Measurements from ENCODE around the gene PPCS.

Gene PPCS

DNA sequence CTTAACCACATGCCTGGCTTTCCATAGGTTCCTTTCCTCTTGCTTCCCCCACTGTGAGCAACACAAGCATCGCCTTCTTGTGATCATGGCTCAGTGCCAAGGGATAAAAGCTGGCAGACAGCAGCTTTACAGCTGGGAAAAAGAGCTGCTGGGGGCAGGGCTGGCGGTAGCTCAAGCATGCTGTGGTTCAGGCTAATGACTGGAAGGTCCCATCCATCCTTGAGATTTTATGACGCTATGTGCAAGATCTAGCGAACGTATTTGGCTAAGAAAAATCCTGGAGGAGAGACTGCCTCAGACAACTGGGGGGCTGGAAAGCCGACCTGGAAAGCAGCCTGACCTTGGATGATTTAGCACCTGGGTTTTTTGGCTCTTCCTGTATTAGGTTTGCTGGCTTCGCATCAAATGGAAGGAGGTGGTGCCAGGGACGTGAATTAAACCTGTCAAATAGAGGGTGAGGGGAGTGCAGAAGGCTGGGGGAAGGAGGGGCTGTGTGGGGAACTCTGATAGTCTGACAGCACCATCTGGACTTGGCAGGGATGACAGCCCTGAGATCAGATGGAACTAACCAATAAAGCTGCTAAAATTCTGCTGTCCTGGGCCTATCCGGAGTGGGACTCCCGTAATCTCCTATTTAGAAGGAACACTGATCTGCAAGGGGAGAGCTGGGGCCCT is 35.3 kb upstream of the PPCS start:
- TF ChIP-seq, protein P1, sequence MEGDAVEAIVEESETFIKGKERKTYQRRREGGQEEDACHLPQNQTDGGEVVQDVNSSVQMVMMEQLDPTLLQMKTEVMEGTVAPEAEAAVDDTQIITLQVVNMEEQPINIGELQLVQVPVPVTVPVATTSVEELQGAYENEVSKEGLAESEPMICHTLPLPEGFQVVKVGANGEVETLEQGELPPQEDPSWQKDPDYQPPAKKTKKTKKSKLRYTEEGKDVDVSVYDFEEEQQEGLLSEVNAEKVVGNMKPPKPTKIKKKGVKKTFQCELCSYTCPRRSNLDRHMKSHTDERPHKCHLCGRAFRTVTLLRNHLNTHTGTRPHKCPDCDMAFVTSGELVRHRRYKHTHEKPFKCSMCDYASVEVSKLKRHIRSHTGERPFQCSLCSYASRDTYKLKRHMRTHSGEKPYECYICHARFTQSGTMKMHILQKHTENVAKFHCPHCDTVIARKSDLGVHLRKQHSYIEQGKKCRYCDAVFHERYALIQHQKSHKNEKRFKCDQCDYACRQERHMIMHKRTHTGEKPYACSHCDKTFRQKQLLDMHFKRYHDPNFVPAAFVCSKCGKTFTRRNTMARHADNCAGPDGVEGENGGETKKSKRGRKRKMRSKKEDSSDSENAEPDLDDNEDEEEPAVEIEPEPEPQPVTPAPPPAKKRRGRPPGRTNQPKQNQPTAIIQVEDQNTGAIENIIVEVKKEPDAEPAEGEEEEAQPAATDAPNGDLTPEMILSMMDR (IDR thresholded peaks at IDR 0.05; ENCODE audit: low read length, missing control alignments): no peak
- H3K4me3 ChIP-seq (replicated peaks; ENCODE audit: low read depth, low read length): no peak overlapping the region
- DNase-seq (ENCODE audit: low read depth): peak; percentile 82

DNA sequence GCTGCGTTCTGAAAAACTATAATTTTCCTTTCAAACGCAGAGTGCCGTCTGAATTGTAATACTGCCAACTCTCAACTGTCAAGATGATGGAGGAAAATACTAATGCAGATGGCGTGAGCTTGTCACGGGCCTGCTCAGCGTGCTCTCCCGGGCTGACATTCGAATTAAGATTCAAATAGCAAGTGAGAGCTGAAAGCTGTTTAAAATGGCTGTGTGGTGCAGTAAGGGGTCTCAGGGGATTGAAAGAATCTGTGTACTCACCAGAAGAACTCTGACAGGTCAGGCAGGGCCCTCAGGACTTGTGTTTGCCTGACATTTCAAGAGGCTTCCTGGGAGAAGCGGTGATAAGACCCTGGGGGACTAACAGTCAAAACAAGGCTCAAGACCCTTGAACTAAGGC is 33.6 kb upstream of the PPCS start:
- TF ChIP-seq, protein P1 (IDR thresholded peaks at IDR 0.05; ENCODE audit: low read length, missing control alignments): no peak
- no peak for DNase-seq (ENCODE audit: low read depth)
- H3K4me3 ChIP-seq (replicated peaks; ENCODE audit: low read depth, low read length): no peak overlapping the region

DNA sequence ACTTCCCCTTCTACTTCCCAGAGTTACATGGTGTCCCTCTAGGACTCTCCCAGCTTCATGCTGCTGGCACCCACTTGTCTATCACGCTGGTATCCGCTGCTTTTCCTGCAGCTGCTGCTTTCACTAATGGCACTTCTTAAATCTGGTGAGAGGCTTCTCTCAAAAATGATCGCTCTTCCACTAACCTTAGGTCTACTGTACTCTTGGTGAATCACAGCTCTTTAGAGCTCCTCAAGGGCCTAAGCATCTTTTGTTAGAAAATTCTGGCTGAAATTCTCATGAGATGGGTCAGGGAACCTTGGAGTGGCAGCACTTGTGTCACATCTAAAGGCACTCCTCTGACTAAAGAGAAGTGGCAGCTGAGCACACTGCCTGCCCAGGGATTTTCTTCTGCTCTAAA is 32.7 kb upstream of the PPCS start:
- H3K4me3 ChIP-seq (replicated peaks; ENCODE audit: low read depth, low read length): no peak overlapping the region
- TF ChIP-seq, protein P1 (IDR thresholded peaks at IDR 0.05; ENCODE audit: low read length, missing control alignments): no peak
- DNase-seq (ENCODE audit: low read depth): no peak

DNA sequence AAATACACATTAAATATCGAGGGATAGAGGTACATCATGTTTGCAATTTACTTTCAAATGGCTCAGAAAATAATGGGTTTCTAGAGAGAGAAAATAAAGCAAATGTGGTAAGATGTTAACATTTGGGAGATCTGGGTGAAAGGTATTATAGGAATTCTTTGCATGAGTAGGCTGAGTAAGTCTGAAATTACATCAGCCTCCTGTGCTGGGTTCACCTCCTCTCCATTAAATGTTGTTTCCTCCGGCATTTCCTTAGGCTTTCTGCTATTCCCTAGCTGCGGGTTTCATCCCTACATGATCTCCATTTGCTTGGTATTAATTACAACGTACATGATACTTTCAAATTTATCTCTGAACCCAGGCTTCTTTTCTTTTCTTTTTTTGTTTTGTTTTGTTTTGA is 32.1 kb upstream of the PPCS start:
- H3K4me3 ChIP-seq (replicated peaks; ENCODE audit: low read depth, low read length): no peak overlapping the region
- TF ChIP-seq, protein P1 (IDR thresholded peaks at IDR 0.05; ENCODE audit: low read length, missing control alignments): no peak

DNA sequence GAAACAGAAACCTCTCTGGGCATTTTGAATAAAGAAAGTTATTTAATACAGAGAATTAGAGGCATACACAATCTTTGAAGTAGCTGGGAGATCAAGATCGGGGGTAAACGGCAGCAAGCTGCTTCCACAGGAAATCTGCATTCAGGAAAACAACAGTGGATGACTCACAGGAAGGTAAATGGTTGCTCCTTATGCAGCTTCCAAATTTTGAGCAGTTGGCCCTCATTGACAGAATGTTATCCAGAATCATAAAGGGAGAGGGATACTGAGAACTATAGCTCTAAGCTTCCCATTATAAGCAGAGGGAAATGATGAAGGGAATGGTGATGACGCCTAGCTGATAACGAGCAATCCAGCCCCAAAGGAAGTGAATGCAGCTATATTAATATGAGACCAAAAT is 29.1 kb upstream of the PPCS start:
- H3K4me3 ChIP-seq (replicated peaks; ENCODE audit: low read depth, low read length): no peak overlapping the region
- TF ChIP-seq, protein P1 (IDR thresholded peaks at IDR 0.05; ENCODE audit: low read length, missing control alignments): no peak
- DNase-seq (ENCODE audit: low read depth): peak; percentile 23

More for the DNA sequence above, 32.1 kb upstream of the PPCS start:
- no peak for DNase-seq (ENCODE audit: low read depth)

DNA sequence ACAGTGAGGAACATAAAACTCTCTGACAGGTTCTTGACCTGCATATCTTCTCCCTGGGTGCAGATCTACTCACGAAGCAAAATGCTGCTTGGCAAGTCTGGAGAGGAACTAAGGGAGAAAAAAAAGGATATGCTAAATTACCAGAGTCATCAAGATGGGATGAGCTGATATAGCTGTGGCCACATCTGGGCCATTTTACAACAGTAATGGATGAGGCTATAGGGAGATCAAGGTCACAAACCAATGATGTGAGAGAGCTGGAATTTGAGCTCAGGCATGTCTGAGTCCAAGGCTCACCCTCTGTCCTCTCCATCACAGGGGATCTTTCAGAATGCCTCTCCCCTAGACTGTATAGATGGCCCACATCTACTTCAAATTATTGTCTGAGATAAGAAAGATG is 26.7 kb upstream of the PPCS start:
- TF ChIP-seq, protein P1 (IDR thresholded peaks at IDR 0.05; ENCODE audit: low read length, missing control alignments): no peak
- H3K4me3 ChIP-seq (replicated peaks; ENCODE audit: low read depth, low read length): no peak overlapping the region
- DNase-seq (ENCODE audit: low read depth): no peak
